A549 (cell line): ENCODE data around the gene CYP1A1. TPM values are rescaled to one million over a fixed set of nuclear protein-coding genes. Genes with fewer than 3 reads are reported as not detected.

Experiments
- ATAC-seq, 2 experiments: fragments of 200-7000 bp in 1 of 2; fragments of >200 bp in 1 of 2; cut with Nextera tagmentation in 1 of 2; cut with Tn5 transposase in 1 of 2; 3 replicates each; pipeline versions ENCODE4 v1.8.0 to v1.9.1; 2018 to 2020; ENCODE audit warnings: mild to moderate bottlenecking in 1 of 2, moderate library complexity in 1 of 2
- CTCF ChIA-PET: fragments of 300-600 bp; sonication (Branson Sonifier 250); formaldehyde crosslinking; extraction: SDS; loops from one replicate; lab custom pipeline; 2021; ENCODE audit warnings: antibody characterized with exemption, inconsistent platforms; lab: Yijun Ruan, JAX
- POLR2A ChIA-PET: fragments of 350-600 bp; formaldehyde crosslinking; extraction: SDS; loops from one replicate; lab custom pipeline; 2021; ENCODE audit warnings: antibody characterized with exemption, inconsistent platforms; lab: Yijun Ruan, JAX
- DNase-seq, 2 experiments: peaks; one replicate each; pipeline versions ENCODE4 v3.0.0 to v3.0.0-alpha.2; 2011 to 2016; ENCODE audit warnings: low read depth in 1 of 2, low spot score in 1 of 2
- FAIRE-seq: peaks from 2 replicates; lab custom pipeline; 2011; peaks lifted over from hg19 to GRCh38; lab: Jason Lieb, UNC
- H3K27ac ChIP-seq, 2 experiments: fragments of >200 bp; sonication (Bioruptor Twin); formaldehyde crosslinking; 3 replicates each; pipeline ENCODE4 v1.5.1; 2016 to 2017
- H3K4me1 ChIP-seq: fragments of >200 bp; sonication (Bioruptor Twin); formaldehyde crosslinking; 3 replicates; pipeline ENCODE4 v1.6.1; 2016
- H3K4me2 ChIP-seq: fragments of >200 bp; sonication (Bioruptor Twin); formaldehyde crosslinking; 3 replicates; pipeline ENCODE4 v1.6.1; 2016
- H3K4me3 ChIP-seq: fragments of >200 bp; sonication (Bioruptor Twin); formaldehyde crosslinking; 3 replicates; pipeline ENCODE4 v1.5.1; 2016
- H3K9me3 ChIP-seq: fragments of >200 bp; sonication (Bioruptor Twin); formaldehyde crosslinking; 3 replicates; pipeline ENCODE4 v1.6.1; 2016
- CBX8 ChIP-seq: fragments of 200-600 bp; sonication (generic); IDR thresholded peaks from 2 replicates; pipeline ENCODE4 v1.6.1; 2016
- CEBPB ChIP-seq, 2 experiments: fragments of >200 bp in 1 of 2; sonication (Bioruptor Twin) in 1 of 2; formaldehyde crosslinking in 1 of 2; IDR thresholded peaks; 2 replicates each; pipeline ENCODE4 v1.6.1; 2012 to 2016
- CHD2 ChIP-seq: fragments of 150-350 bp; IDR thresholded peaks from 2 replicates; pipeline ENCODE4 v1.6.1; 2014; ENCODE audit warnings: low read length; ENCODE audit not compliant: partially characterized antibody
- CHD4 ChIP-seq: fragments of 200-600 bp; sonication (generic); IDR thresholded peaks from 2 replicates; pipeline ENCODE4 v1.6.1; 2016; ENCODE audit warnings: antibody characterized with exemption, mild to moderate bottlenecking, borderline replicate concordance
- EHF ChIP-seq: fragments of 250-450 bp; sonication (Bioruptor Pico); IDR thresholded peaks from 2 replicates; pipeline ENCODE4 v1.5.0; 2020; ENCODE audit warnings: mild to moderate bottlenecking
- EHMT2 ChIP-seq: fragments of 200-600 bp; sonication (generic); IDR thresholded peaks from 2 replicates; pipeline ENCODE4 v1.6.1; 2016; ENCODE audit warnings: antibody characterized with exemption, low read depth, mild to moderate bottlenecking, moderate library complexity
- EP300 ChIP-seq, 2 experiments: fragments of >200 bp; sonication (Bioruptor Twin); formaldehyde crosslinking; IDR thresholded peaks; 2 replicates in 1 of 2; 3 replicates in 1 of 2; pipeline ENCODE4 v1.6.1; 2016 to 2017
- ESRRA ChIP-seq: fragments of 150-350 bp; IDR thresholded peaks from 2 replicates; pipeline ENCODE4 v1.6.1; 2014; ENCODE audit warnings: mild to moderate bottlenecking, low read length, borderline replicate concordance
- FOSL2 ChIP-seq, 2 experiments: fragments of 450-650 bp in 1 of 2; fragments of >200 bp in 1 of 2; sonication (Bioruptor Twin) in 1 of 2; formaldehyde crosslinking; IDR thresholded peaks; 2 replicates each; pipeline versions ENCODE4 v1.5.0 to v1.6.1; 2016 to 2020; ENCODE audit warnings: mild to moderate bottlenecking in 1 of 2, moderate library complexity in 1 of 2
- FOXS1 ChIP-seq: fragments of 250-450 bp; sonication (Bioruptor Pico); IDR thresholded peaks from 2 replicates; pipeline ENCODE4 v1.5.0; 2020; ENCODE audit warnings: mild to moderate bottlenecking, moderate library complexity
- GATA3 ChIP-seq: IDR thresholded peaks from 2 replicates; pipeline ENCODE4 v1.6.1; 2012; ENCODE audit warnings: borderline replicate concordance
- HDAC2 ChIP-seq: fragments of 200-600 bp; sonication (generic); IDR thresholded peaks from 2 replicates; pipeline ENCODE4 v1.6.1; 2016
- HES2 ChIP-seq: fragments of >200 bp; sonication (Bioruptor Twin); formaldehyde crosslinking; IDR thresholded peaks from 2 replicates; pipeline ENCODE4 v1.6.1; 2016
- HOXA7 ChIP-seq: fragments of 250-450 bp; sonication (Bioruptor Pico); IDR thresholded peaks from 2 replicates; pipeline ENCODE4 v1.5.0; 2020; ENCODE audit warnings: mild to moderate bottlenecking, moderate library complexity
- HOXB5 ChIP-seq: fragments of 250-450 bp; sonication (Bioruptor Pico); IDR thresholded peaks from 2 replicates; pipeline ENCODE4 v1.5.0; 2020; ENCODE audit warnings: mild to moderate bottlenecking, moderate library complexity
- MAX ChIP-seq: IDR thresholded peaks from 2 replicates; pipeline ENCODE4 v1.6.1; 2012
- MAZ ChIP-seq: fragments of 150-350 bp; IDR thresholded peaks from 2 replicates; pipeline ENCODE4 v1.6.1; 2014; ENCODE audit warnings: antibody characterized with exemption, low read depth, low read length, borderline replicate concordance
- MYC ChIP-seq: IDR thresholded peaks from 2 replicates; pipeline ENCODE4 v1.6.1; 2012; ENCODE audit warnings: mild to moderate bottlenecking, inconsistent platforms, low read length, improper control_type of control experiment, borderline replicate concordance
- NFE2L2 ChIP-seq: fragments of 150-350 bp; conservative IDR thresholded peaks from 2 replicates; pipeline ENCODE4 v1.6.1; 2014; ENCODE audit warnings: low read length
- NPAS2 ChIP-seq: fragments of 250-450 bp; sonication (Bioruptor Pico); IDR thresholded peaks from 2 replicates; pipeline ENCODE4 v1.8.0; 2022; ENCODE audit warnings: mild to moderate bottlenecking, moderate library complexity, borderline replicate concordance
- POLR2A ChIP-seq: IDR thresholded peaks from 2 replicates; pipeline ENCODE4 v1.6.1; 2012; ENCODE audit warnings: mild to moderate bottlenecking, low read length
- RAD21 ChIP-seq, 2 experiments: fragments of >200 bp in 1 of 2; sonication (Bioruptor Twin) in 1 of 2; formaldehyde crosslinking in 1 of 2; IDR thresholded peaks in 1 of 2; conservative IDR thresholded peaks in 1 of 2; 2 replicates in 1 of 2; 3 replicates in 1 of 2; pipeline ENCODE4 v1.6.1; 2012 to 2018; ENCODE audit warnings: inconsistent platforms in 1 of 2
- RARB ChIP-seq: fragments of 250-450 bp; sonication (Bioruptor Pico); IDR thresholded peaks from 2 replicates; pipeline ENCODE4 v1.8.0; 2021; ENCODE audit warnings: mild to moderate bottlenecking, moderate library complexity
- RCOR1 ChIP-seq: fragments of 150-350 bp; IDR thresholded peaks from 2 replicates; pipeline ENCODE4 v1.6.1; 2014; ENCODE audit warnings: antibody characterized with exemption, low read length, low read depth
- SMC3 ChIP-seq: fragments of >200 bp; sonication (Bioruptor Twin); formaldehyde crosslinking; IDR thresholded peaks from 3 replicates; pipeline ENCODE4 v1.6.1; 2018; ENCODE audit warnings: inconsistent platforms
- TP53 ChIP-seq: fragments of 250-450 bp; sonication (Bioruptor Pico); IDR thresholded peaks from 2 replicates; pipeline ENCODE4 v1.5.0; 2021; ENCODE audit warnings: mild to moderate bottlenecking, moderate library complexity
- USF2 ChIP-seq: fragments of 450-650 bp; IDR thresholded peaks from 2 replicates; pipeline ENCODE4 v1.6.1; 2014; ENCODE audit warnings: antibody characterized with exemption
- ZNF302 ChIP-seq: fragments of 250-450 bp; sonication (Bioruptor Pico); IDR thresholded peaks from 2 replicates; pipeline ENCODE4 v1.9.0; 2021; ENCODE audit warnings: inconsistent platforms, mild to moderate bottlenecking, moderate library complexity
- ZSCAN20 ChIP-seq: fragments of 250-450 bp; sonication (Bioruptor Pico); IDR thresholded peaks from 2 replicates; pipeline ENCODE4 v1.8.0; 2022; ENCODE audit warnings: mild to moderate bottlenecking, moderate library complexity
- WGBS: methylation state at CpG from one replicate; pipeline ENCODE4 v1.1.6; 2017; ENCODE audit errors: missing lambda C conversion rate; 5-methylcytosine and 5-hydroxymethylcytosine counted together
- polyA plus RNA-seq, 4 experiments: library from polyadenylated mRNA; depleted of rRNA in 3 of 4; stranded (reverse); fragments of >200 nt; fragmentation: RNase III in 1 of 4; extraction: RNeasy Plus Mini Kit Qiagen cat#74134 plus additional on column Dnase treatment in 1 of 4; gene quantifications; 2 replicates in 3 of 4; 3 replicates in 1 of 4; pipeline ENCODE4 v1.2.3, GENCODE V29; 2011 to 2017

Gene CYP1A1
- polyA plus RNA-seq, 2 of the 4 experiments (the other 2 are of a cell fraction), result 0.25 to 0.50 TPM

- no peak overlapping the region for H3K4me2 ChIP-seq
- H3K9me3 ChIP-seq, result no peaks in the 10 kb centered on the region
- no peak overlapping the region for H3K27ac ChIP-seq
- WGBS, result 0% methylated on average over 1 of the region's 1 CpG
- no peaks in the 10 kb centered on the region for H3K4me1 ChIP-seq
- DNase-seq, result no peak
- ATAC-seq, result no peak
- ChIA-PET CTCF (no interaction called here), POLR2A (no interaction called here)
- no peak for FAIRE-seq
- TF ChIP-seq RARB (CRISPR knock-in tag), result no peak
- TF ChIP-seq MAZ, result no peak
- TF ChIP-seq, all 56 proteins: peak for 0
- H3K4me3 ChIP-seq, result no peak overlapping the region
These were observed 16.3 kb downstream of the CYP1A1 start for GRCh38 chr15:74709011-74709410.

GRCh38 chr15:74696808-74697207 is 28.5 kb downstream of the CYP1A1 start:
- no peak for FAIRE-seq

GRCh38 chr15:74696398-74696729 is 29.0 kb downstream of the CYP1A1 start:
- Histone ChIP-seq H3K9me3 (no peaks in the 10 kb centered on the region), H3K4me1 (peaks cover 15% of the 10 kb centered on the region; the same call in 1 of the 3 replicates), H3K4me3 (peak overlapping the region; percentile 71), H3K27ac (peak overlapping the region; percentile 88 to 90), H3K4me2 (peak overlapping the region; percentile 94)
- DNase-seq, result no peak
- ChIA-PET CTCF (interaction anchor here (2.1 kb wide), 1 partner anchor 62 kb away, joined by 4 read pairs; no protein-coding TSS in a partner anchor), POLR2A (no interaction called here)
- FAIRE-seq, result no peak
- WGBS, result 14% methylated on average over 5 of the region's 10 CpGs
- peak in 1 of 2 experiments; percentile 50; a peak in 3 of 6 replicates for ATAC-seq
- TF ChIP-seq MYC (no peak), CHD2 (no peak), EP300 (IDR thresholded peaks at IDR 0.05) (no peak), ZNF302 (CRISPR knock-in tag) (no peak), RAD21 (conservative IDR thresholded peaks at IDR 0.05 in 1 of 2, IDR thresholded peaks at IDR 0.05 in 1 of 2) (no peak), POLR2A (no peak), ESRRA (no peak), ZSCAN20 (CRISPR knock-in tag) (no peak), CBX8 (no peak), SMC3 (no peak), HDAC2 (no peak), GATA3 (no peak), NPAS2 (CRISPR knock-in tag) (no peak), CEBPB (IDR thresholded peaks at IDR 0.05) (no peak), RARB (CRISPR knock-in tag) (no peak), RCOR1 (no peak), HOXB5 (CRISPR knock-in tag) (no peak), CHD4 (no peak), USF2 (no peak)

More at GRCh38 chr15:74696808-74697207, 28.5 kb downstream of the CYP1A1 start:
- peak overlapping the region; percentile 71; the same call in 2 of the 3 replicates for H3K4me3 ChIP-seq
- 30% methylated on average over 2 of the region's 2 CpGs for WGBS
- H3K4me2 ChIP-seq, result peak overlapping the region; percentile 94
- no peak overlapping the region; a peak in 1 of 6 replicates for H3K27ac ChIP-seq
- DNase-seq (no peak), ATAC-seq (no peak)
- TF ChIP-seq HES2 (no peak), FOSL2 (IDR thresholded peaks at IDR 0.05) (no peak), FOSL2 (CRISPR knock-in tag; IDR thresholded peaks at IDR 0.05) (no peak), EHF (CRISPR knock-in tag) (no peak), MAZ (no peak), SMC3 (no peak), NFE2L2 (no peak), HOXB5 (CRISPR knock-in tag) (no peak), HOXA7 (CRISPR knock-in tag) (no peak), POLR2A (no peak), FOXS1 (CRISPR knock-in tag) (no peak), EHMT2 (no peak), USF2 (no peak), GATA3 (no peak), TP53 (no peak), MAX (no peak)
- ChIA-PET CTCF (interaction anchor here (2.1 kb wide), 1 partner anchor 62 kb away, joined by 4 read pairs; no protein-coding TSS in a partner anchor), POLR2A (no interaction called here)
- H3K9me3 ChIP-seq, result no peaks in the 10 kb centered on the region
- H3K4me1 ChIP-seq, result peaks cover 15% of the 10 kb centered on the region; the same call in 1 of the 3 replicates
